ENCODE results near the gene SPARC.
"Not testable (repeated sequence)": the region's sequence is repeated elsewhere in the genome, so short reads cannot be mapped to it uniquely, and the experiment has no call there.

GRCh38 chr5:151680156-151680505, 6.6 kb downstream of the SPARC start:
- TF ChIP-seq CTCF, EZH2phosphoT487 (IDR thresholded peaks at IDR 0.05): not testable (repeated sequence)
